SK-N-SH (cell line): ENCODE measurements around the gene SLC46A1. TPM values are rescaled to one million over a fixed set of nuclear protein-coding genes. Genes with fewer than 3 reads are reported as not detected.

Experiments
- CTCF ChIA-PET: fragments of 300-600, 350-600 bp; formaldehyde crosslinking; extraction: SDS; loops from one replicate; lab custom pipeline; 2021; lab: Yijun Ruan, JAX
- POLR2A ChIA-PET: fragments of 350-600 bp; sonication (Branson Sonifier 250); formaldehyde crosslinking; extraction: SDS; loops from one replicate; lab custom pipeline; 2020; ENCODE audit warnings: antibody characterized with exemption, inconsistent platforms; lab: Yijun Ruan, JAX
- DNase-seq: peaks from one replicate; pipeline ENCODE4 v3.0.0; 2012
- H2AFZ ChIP-seq: fragments of 200-600 bp; sonication (generic); 2 replicates; pipeline ENCODE4 v1.8.1; 2016; ENCODE audit warnings: antibody characterized with exemption, mild to moderate bottlenecking, low read depth
- H3F3A ChIP-seq: fragments of 200-600 bp; sonication (generic); replicated peaks from 2 replicates; pipeline ENCODE3; 2016; ENCODE audit warnings: antibody characterized with exemption, mild to moderate bottlenecking; ENCODE audit not compliant: insufficient read depth
- H3K27ac ChIP-seq, 2 experiments: fragments of 200-500 bp in 1 of 2; fragments of 200-600 bp in 1 of 2; sonication (Bioruptor generic) in 1 of 2; sonication (generic), shearing (Covaris generic) in 1 of 2; 2 replicates each; pipeline versions ENCODE4 v1.5.1 to v1.6.1; 2014 to 2016; ENCODE audit warnings: low read depth in 2 of 2, inconsistent platforms in 1 of 2, low read length in 1 of 2, mild to moderate bottlenecking in 1 of 2, mixed read lengths in 1 of 2
- H3K27me3 ChIP-seq: fragments of 200-600 bp; sonication (generic), shearing (Covaris generic); 2 replicates; pipeline ENCODE4 v1.6.1; 2016; ENCODE audit warnings: mixed run types; ENCODE audit not compliant: insufficient read depth
- H3K36me3 ChIP-seq, 2 experiments: fragments of 200-500 bp in 1 of 2; fragments of 200-600 bp in 1 of 2; sonication (Bioruptor generic) in 1 of 2; sonication (generic) in 1 of 2; replicated peaks in 1 of 2; 2 replicates each; pipeline versions ENCODE3 to v1.5.1; 2014 to 2016; ENCODE audit warnings: low read length in 1 of 2, mild to moderate bottlenecking in 1 of 2; ENCODE audit not compliant: insufficient read depth in 2 of 2, control insufficient read depth in 1 of 2
- H3K4me1 ChIP-seq, 2 experiments: fragments of 200-500 bp in 1 of 2; fragments of 200-600 bp in 1 of 2; sonication (Bioruptor generic) in 1 of 2; sonication (generic), shearing (Covaris generic) in 1 of 2; 2 replicates each; pipeline versions ENCODE4 v1.5.1 to v1.6.1; 2014 to 2016; ENCODE audit warnings: low read depth in 1 of 2, low read length in 1 of 2, mixed run types in 1 of 2; ENCODE audit not compliant: insufficient read depth in 2 of 2, control insufficient read depth in 1 of 2
- H3K4me2 ChIP-seq: fragments of 200-600 bp; sonication (generic), shearing (Covaris generic); 2 replicates; pipeline ENCODE4 v1.6.1; 2017; ENCODE audit warnings: mixed run types
- H3K4me3 ChIP-seq, 2 experiments: fragments of 200-500 bp in 1 of 2; fragments of 200-600 bp in 1 of 2; sonication (Bioruptor generic) in 1 of 2; sonication (generic), shearing (Covaris generic) in 1 of 2; 2 replicates each; pipeline versions ENCODE4 v1.5.1 to v1.8.1; 2014 to 2016; ENCODE audit warnings: low read depth in 2 of 2, inconsistent platforms in 1 of 2, low read length in 1 of 2, mild to moderate bottlenecking in 1 of 2, mixed read lengths in 1 of 2, moderate library complexity in 1 of 2
- H3K79me2 ChIP-seq: fragments of 200-600 bp; sonication (generic); 2 replicates; pipeline ENCODE4 v1.8.1; 2017; ENCODE audit warnings: mild to moderate bottlenecking; ENCODE audit not compliant: insufficient read depth
- H3K9ac ChIP-seq: fragments of 200-600 bp; sonication (generic); 2 replicates; pipeline ENCODE4 v1.6.1; 2017; ENCODE audit warnings: mixed run types
- H3K9me2 ChIP-seq: fragments of 200-600 bp; sonication (generic); 2 replicates; pipeline ENCODE4 v1.6.1; 2017; ENCODE audit warnings: mixed run types
- H3K9me3 ChIP-seq: fragments of 200-600 bp; sonication (generic); 2 replicates; pipeline ENCODE4 v1.6.1; 2017; ENCODE audit warnings: mixed run types, mild to moderate bottlenecking, moderate library complexity
- H4K20me1 ChIP-seq: fragments of 200-600 bp; sonication (generic); 2 replicates; pipeline ENCODE4 v1.6.1; 2017; ENCODE audit warnings: mild to moderate bottlenecking, mixed run types; ENCODE audit not compliant: insufficient read depth
- CHD2 ChIP-seq: fragments of 150-350 bp; IDR thresholded peaks from 2 replicates; pipeline ENCODE4 v1.6.1; 2018; ENCODE audit warnings: low read length; ENCODE audit not compliant: partially characterized antibody
- EP300 ChIP-seq, 2 experiments: IDR thresholded peaks; 2 replicates each; pipeline versions ENCODE4 v1.4.0 to v1.6.1; 2012; ENCODE audit warnings: borderline replicate concordance in 1 of 2, low read depth in 1 of 2, low read length in 1 of 2
- FOXJ3 ChIP-seq: sonication (generic); formaldehyde crosslinking; IDR thresholded peaks from 2 replicates; pipeline ENCODE4 v1.5.1; 2020; ENCODE audit warnings: mild to moderate bottlenecking, missing genetic modification reagents
- GABPA ChIP-seq: IDR thresholded peaks from 2 replicates; pipeline ENCODE4 v1.4.0; 2012; ENCODE audit warnings: low read depth, mild to moderate bottlenecking
- GATA2 ChIP-seq: sonication (generic); formaldehyde crosslinking; IDR thresholded peaks from 2 replicates; pipeline ENCODE4 v1.5.0; 2020; ENCODE audit warnings: mild to moderate bottlenecking, missing genetic modification reagents
- MAX ChIP-seq: IDR thresholded peaks from 2 replicates; pipeline ENCODE4 v1.4.0; 2012; ENCODE audit warnings: low read depth
- NFIC ChIP-seq: IDR thresholded peaks from 2 replicates; pipeline ENCODE4 v1.4.0; 2012; ENCODE audit warnings: borderline replicate concordance
- RAD21 ChIP-seq: IDR thresholded peaks from 2 replicates; pipeline ENCODE4 v1.6.1; 2012; ENCODE audit warnings: mild to moderate bottlenecking, low read length
- RFX5 ChIP-seq: IDR thresholded peaks from 2 replicates; pipeline ENCODE4 v1.6.1; 2012; ENCODE audit warnings: mild to moderate bottlenecking, improper control_type of control experiment, low read length
- TAF1 ChIP-seq: IDR thresholded peaks from 2 replicates; pipeline ENCODE4 v1.6.1; 2012; ENCODE audit warnings: low read depth, mild to moderate bottlenecking, low read length, moderate library complexity, borderline replicate concordance
- TCF12 ChIP-seq: IDR thresholded peaks from 2 replicates; pipeline ENCODE4 v1.4.0; 2012
- USF1 ChIP-seq: IDR thresholded peaks from 2 replicates; pipeline ENCODE4 v1.4.0; 2012; ENCODE audit warnings: low read depth, borderline replicate concordance
- WGBS: methylation state at CpG from one replicate; pipeline ENCODE4 v1.1.6; 2017; ENCODE audit warnings: low lambda C conversion rate; 5-methylcytosine and 5-hydroxymethylcytosine counted together
- polyA plus RNA-seq, 3 experiments: library from polyadenylated mRNA; depleted of rRNA; stranded (reverse); fragments of >200 nt; gene quantifications; 2 replicates each; pipeline ENCODE4 v1.2.3, GENCODE V29; 2012
- TF ChIP-seq, protein P1 (sequence below): IDR thresholded peaks from 2 replicates; pipeline ENCODE4; 2012
- TF ChIP-seq, protein P2 (sequence below): fragments of 200-600 bp; sonication (generic); IDR thresholded peaks from 2 replicates; pipeline ENCODE4 v1.6.1; 2017; ENCODE audit warnings: antibody characterized with exemption, mild to moderate bottlenecking, moderate library complexity

The SLC46A1 gene
- polyA plus RNA-seq, 1 of the 3 experiments (the other 2 are of a cell fraction): 4.3 TPM

DNA sequence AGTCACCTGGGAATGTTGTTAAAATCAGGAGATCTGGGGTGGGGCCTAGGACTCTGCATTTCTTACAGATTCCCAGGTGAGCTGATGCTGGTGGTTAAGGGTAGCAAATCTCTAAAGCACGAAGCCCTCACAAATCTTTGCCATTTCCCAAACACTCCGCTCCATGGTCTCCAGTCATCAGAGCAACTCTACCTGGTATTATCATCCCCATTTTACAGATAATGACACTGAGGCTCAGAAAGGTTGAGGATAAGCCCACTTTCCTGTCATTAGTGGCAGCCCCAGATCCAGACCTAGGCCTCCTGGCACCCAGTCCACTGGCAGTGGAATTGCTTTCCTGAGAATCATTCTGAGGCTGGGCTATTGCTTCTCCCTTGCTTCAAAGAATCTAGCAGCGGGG, 8.7 kb downstream of the SLC46A1 start:
- CTCF ChIA-PET: interaction anchor here (1.8 kb wide), 1 partner anchor 9 kb away, joined by 6 read pairs; the partner anchor contains the start of gene SLC46A1
- no peak overlapping the region for H2AFZ ChIP-seq
- H3F3A ChIP-seq: peaks cover 4% of the 10 kb centered on the region
- H3K27ac ChIP-seq: no peak overlapping the region
- H3K36me3 ChIP-seq: peaks cover 6 to 70% of the 10 kb centered on the region in 2 experiments
- H3K9me2 ChIP-seq: no peaks in the 10 kb centered on the region
- 100% methylated on average over 3 of the region's 3 CpGs for WGBS
- no peak for TF ChIP-seq RFX5
- no peak for TF ChIP-seq USF1
- TF ChIP-seq EP300 (IDR thresholded peaks at IDR 0.05; ENCODE audit: borderline replicate concordance in 1 of 2, low read depth in 1 of 2, low read length in 1 of 2): no peak
- TF ChIP-seq, protein P1, sequence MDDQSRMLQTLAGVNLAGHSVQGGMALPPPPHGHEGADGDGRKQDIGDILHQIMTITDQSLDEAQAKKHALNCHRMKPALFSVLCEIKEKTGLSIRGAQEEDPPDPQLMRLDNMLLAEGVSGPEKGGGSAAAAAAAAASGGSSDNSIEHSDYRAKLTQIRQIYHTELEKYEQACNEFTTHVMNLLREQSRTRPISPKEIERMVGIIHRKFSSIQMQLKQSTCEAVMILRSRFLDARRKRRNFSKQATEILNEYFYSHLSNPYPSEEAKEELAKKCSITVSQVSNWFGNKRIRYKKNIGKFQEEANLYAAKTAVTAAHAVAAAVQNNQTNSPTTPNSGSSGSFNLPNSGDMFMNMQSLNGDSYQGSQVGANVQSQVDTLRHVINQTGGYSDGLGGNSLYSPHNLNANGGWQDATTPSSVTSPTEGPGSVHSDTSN: no peak
- no peak for TF ChIP-seq FOXJ3 (CRISPR knock-in tag)
- no peak for TF ChIP-seq MAX
- TF ChIP-seq RAD21: no peak
- TF ChIP-seq, protein P2, sequence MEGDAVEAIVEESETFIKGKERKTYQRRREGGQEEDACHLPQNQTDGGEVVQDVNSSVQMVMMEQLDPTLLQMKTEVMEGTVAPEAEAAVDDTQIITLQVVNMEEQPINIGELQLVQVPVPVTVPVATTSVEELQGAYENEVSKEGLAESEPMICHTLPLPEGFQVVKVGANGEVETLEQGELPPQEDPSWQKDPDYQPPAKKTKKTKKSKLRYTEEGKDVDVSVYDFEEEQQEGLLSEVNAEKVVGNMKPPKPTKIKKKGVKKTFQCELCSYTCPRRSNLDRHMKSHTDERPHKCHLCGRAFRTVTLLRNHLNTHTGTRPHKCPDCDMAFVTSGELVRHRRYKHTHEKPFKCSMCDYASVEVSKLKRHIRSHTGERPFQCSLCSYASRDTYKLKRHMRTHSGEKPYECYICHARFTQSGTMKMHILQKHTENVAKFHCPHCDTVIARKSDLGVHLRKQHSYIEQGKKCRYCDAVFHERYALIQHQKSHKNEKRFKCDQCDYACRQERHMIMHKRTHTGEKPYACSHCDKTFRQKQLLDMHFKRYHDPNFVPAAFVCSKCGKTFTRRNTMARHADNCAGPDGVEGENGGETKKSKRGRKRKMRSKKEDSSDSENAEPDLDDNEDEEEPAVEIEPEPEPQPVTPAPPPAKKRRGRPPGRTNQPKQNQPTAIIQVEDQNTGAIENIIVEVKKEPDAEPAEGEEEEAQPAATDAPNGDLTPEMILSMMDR: no peak
- no peak for TF ChIP-seq NFIC
- TF ChIP-seq GABPA: no peak
- TF ChIP-seq TAF1: no peak
- no peak for TF ChIP-seq GATA2 (CRISPR knock-in tag)
- no peak for TF ChIP-seq CHD2
- TF ChIP-seq TCF12: no peak
- TF ChIP-seq, all 33 proteins: peak for 0
- no peaks in the 10 kb centered on the region for H4K20me1 ChIP-seq
- no peaks in the 10 kb centered on the region for H3K79me2 ChIP-seq
- no peak overlapping the region for H3K4me3 ChIP-seq
- no peak overlapping the region for H3K9ac ChIP-seq
- POLR2A ChIA-PET: interaction anchor here (1.0 kb wide), 1 partner anchor 17 kb away, joined by 3 read pairs; no protein-coding TSS in a partner anchor
- DNase-seq: no peak
- no peaks in the 10 kb centered on the region for H3K4me1 ChIP-seq
- no peaks in the 10 kb centered on the region for H3K27me3 ChIP-seq
- no peak overlapping the region for H3K4me2 ChIP-seq
- H3K9me3 ChIP-seq: no peaks in the 10 kb centered on the region
